CD14-positive monocyte (primary cell): ENCODE data around the gene TGIF2. TPM values are rescaled to one million over a fixed set of nuclear protein-coding genes. Genes with fewer than 3 reads are reported as not detected.

ENCODE experiments used
- DNase-seq, 3 donors: peaks; one replicate each; pipeline ENCODE4 v3.0.0-alpha.2; 2011 to 2022
- H2AFZ ChIP-seq: 2 replicates; pipeline ENCODE4 v1.6.0; 2012; ENCODE audit warnings: mild to moderate bottlenecking, low read depth, low read length, inconsistent platforms; ENCODE audit not compliant: insufficient read depth, poor library complexity, severe bottlenecking
- H3K27ac ChIP-seq, 2 donors: 1 replicate in 1 of 2; 2 replicates in 1 of 2; pipeline ENCODE4 v1.5.1; 2012 to 2013; ENCODE audit warnings: low read length in 2 of 2, control low read depth in 1 of 2, inconsistent platforms in 1 of 2, low read depth in 1 of 2, mild to moderate bottlenecking in 1 of 2
- H3K27me3 ChIP-seq, 2 donors: one replicate each; pipeline versions ENCODE4 v1.6.0 to v1.6.1; 2011 to 2013; ENCODE audit warnings: low read length in 2 of 2; ENCODE audit not compliant: control insufficient read depth in 2 of 2, insufficient read depth in 2 of 2
- H3K36me3 ChIP-seq, 2 donors: replicated peaks in 1 of 2; 1 replicate in 1 of 2; 2 replicates in 1 of 2; pipeline versions ENCODE4 v1.5.1 to v1.6.1; 2012 to 2013; ENCODE audit warnings: low read length in 2 of 2, control low read depth in 1 of 2, inconsistent platforms in 1 of 2, mild to moderate bottlenecking in 1 of 2; ENCODE audit not compliant: insufficient read depth in 2 of 2, control insufficient read depth in 1 of 2
- H3K4me1 ChIP-seq, 2 donors: 1 replicate in 1 of 2; 2 replicates in 1 of 2; pipeline versions ENCODE4 v1.5.1 to v1.6.1; 2012 to 2013; ENCODE audit warnings: low read length in 2 of 2, control low read depth in 1 of 2, inconsistent platforms in 1 of 2, mild to moderate bottlenecking in 1 of 2, moderate library complexity in 1 of 2; ENCODE audit not compliant: insufficient read depth in 2 of 2, control insufficient read depth in 1 of 2
- H3K4me2 ChIP-seq: replicated peaks from 2 replicates; pipeline ENCODE3; 2012; ENCODE audit warnings: low read length, moderate library complexity, mild to moderate bottlenecking; ENCODE audit not compliant: poor library complexity, severe bottlenecking; ENCODE audit errors: extremely low read depth
- H3K4me3 ChIP-seq, 3 experiments: fragments of 200-600 bp in 1 of 3; sonication (generic) in 1 of 3; replicated peaks in 1 of 3; 1 replicate in 2 of 3; 2 replicates in 1 of 3; pipeline ENCODE4 v1.5.1; 2011 to 2013; ENCODE audit warnings: low read length in 3 of 3, mild to moderate bottlenecking in 3 of 3, control low read depth in 2 of 3, low read depth in 2 of 3, inconsistent platforms in 1 of 3, moderate library complexity in 1 of 3
- H3K79me2 ChIP-seq: 2 replicates; pipeline ENCODE4 v1.6.0; 2012; ENCODE audit warnings: mild to moderate bottlenecking, control low read depth, inconsistent platforms, low read length, moderate library complexity; ENCODE audit not compliant: insufficient read depth
- H3K9ac ChIP-seq: 2 replicates; pipeline ENCODE4 v1.6.0; 2017; ENCODE audit warnings: low read length, mild to moderate bottlenecking; ENCODE audit not compliant: insufficient read depth, poor library complexity, severe bottlenecking
- H3K9me3 ChIP-seq, 2 donors: replicated peaks in 1 of 2; 1 replicate in 1 of 2; 2 replicates in 1 of 2; pipeline versions ENCODE4 v1.5.1 to v1.6.1; 2012 to 2013; ENCODE audit warnings: low read length in 2 of 2, control low read depth in 1 of 2; ENCODE audit not compliant: control insufficient read depth in 1 of 2, insufficient read depth in 1 of 2
- H4K20me1 ChIP-seq: 2 replicates; pipeline ENCODE4 v1.6.0; 2012; ENCODE audit warnings: mild to moderate bottlenecking, low read length, control low read depth, moderate library complexity; ENCODE audit not compliant: insufficient read depth
- H3K27ac Mint-ChIP-seq, 7 donors: one replicate each; pipeline ENCODE4 v1.8.0; 2020; ENCODE audit warnings: mild to moderate bottlenecking in 7 of 7, mixed read lengths in 7 of 7, moderate library complexity in 6 of 7, inconsistent platforms in 2 of 7
- H3K27me3 Mint-ChIP-seq, 3 donors: one replicate each; pipeline ENCODE4 v1.8.0; 2021 to 2022; ENCODE audit warnings: low read depth in 3 of 3, mild to moderate bottlenecking in 3 of 3, mixed read lengths in 3 of 3, moderate library complexity in 3 of 3, inconsistent platforms in 1 of 3
- H3K36me3 Mint-ChIP-seq, 2 donors: one replicate each; pipeline ENCODE4 v1.8.0; 2020; ENCODE audit warnings: mixed read lengths in 2 of 2, inconsistent platforms in 1 of 2, mild to moderate bottlenecking in 1 of 2
- H3K4me1 Mint-ChIP-seq: one replicate; pipeline ENCODE4 v1.8.0; 2020; ENCODE audit warnings: mild to moderate bottlenecking, mixed read lengths
- H3K4me3 Mint-ChIP-seq, 2 donors: one replicate each; pipeline ENCODE4 v1.8.0; 2020; ENCODE audit warnings: mild to moderate bottlenecking in 2 of 2, mixed read lengths in 2 of 2, moderate library complexity in 1 of 2
- H3K9me3 Mint-ChIP-seq, 7 donors: one replicate each; pipeline ENCODE4 v1.8.0; 2020 to 2022; ENCODE audit warnings: mixed read lengths in 7 of 7, mild to moderate bottlenecking in 6 of 7, moderate library complexity in 6 of 7, inconsistent platforms in 2 of 7
- WGBS: methylation state at CpG from one replicate; pipeline ENCODE4 v1.1.5; 2013; ENCODE audit warnings: missing lambda C conversion rate; ENCODE audit not compliant: insufficient coverage; 5-methylcytosine and 5-hydroxymethylcytosine counted together
- intact Hi-C, 2 donors: fragments of 100-400 bp; cut with micrococcal nuclease; formaldehyde crosslinking; loops; one replicate each; pipeline versions ENCODE4 v1.15.0 to v1.15.1; 2023
- polyA plus RNA-seq, 3 donors: library from polyadenylated mRNA; depleted of rRNA in 1 of 3; unstranded in 2 of 3; stranded (reverse) in 1 of 3; fragments of 300-500 nt in 2 of 3; fragments of >200 nt in 1 of 3; fragmentation: Illumina TruSeq in 2 of 3; gene quantifications; 1 replicate in 2 of 3; 2 replicates in 1 of 3; pipeline ENCODE4 v1.2.3, GENCODE V29; 2012 to 2021
- TF ChIP-seq, protein P1 (sequence below): fragments of 200-600 bp; IDR thresholded peaks from one replicate; pipeline ENCODE4 v1.8.0; 2022; ENCODE audit warnings: antibody characterized with exemption, mild to moderate bottlenecking

The TGIF2 gene
- polyA plus RNA-seq, 3 donors = 11.0 to 15.9 (median 12.2) TPM

- no peak overlapping the region for H3K4me3 ChIP-seq
- H3K9me3 Mint-ChIP-seq = peaks cover 0 to 1% (median 0%) of the 10 kb centered on the region in 7 donors
- intact Hi-C loops = no loop called here
- H3K4me1 ChIP-seq = no peaks in the 10 kb centered on the region
- no peak overlapping the region for H3K4me2 ChIP-seq
- H3K9me3 ChIP-seq = no peaks in the 10 kb centered on the region
- peaks cover 1 to 6% (median 5%) of the 10 kb centered on the region in 3 donors for H3K27me3 Mint-ChIP-seq
- no peak overlapping the region for H3K4me3 Mint-ChIP-seq
- H3K4me1 Mint-ChIP-seq = no peaks in the 10 kb centered on the region
- H2AFZ ChIP-seq = no peak overlapping the region
- no peaks in the 10 kb centered on the region for H3K27me3 ChIP-seq
- no peaks in the 10 kb centered on the region for H3K79me2 ChIP-seq
- TF ChIP-seq, protein P1, sequence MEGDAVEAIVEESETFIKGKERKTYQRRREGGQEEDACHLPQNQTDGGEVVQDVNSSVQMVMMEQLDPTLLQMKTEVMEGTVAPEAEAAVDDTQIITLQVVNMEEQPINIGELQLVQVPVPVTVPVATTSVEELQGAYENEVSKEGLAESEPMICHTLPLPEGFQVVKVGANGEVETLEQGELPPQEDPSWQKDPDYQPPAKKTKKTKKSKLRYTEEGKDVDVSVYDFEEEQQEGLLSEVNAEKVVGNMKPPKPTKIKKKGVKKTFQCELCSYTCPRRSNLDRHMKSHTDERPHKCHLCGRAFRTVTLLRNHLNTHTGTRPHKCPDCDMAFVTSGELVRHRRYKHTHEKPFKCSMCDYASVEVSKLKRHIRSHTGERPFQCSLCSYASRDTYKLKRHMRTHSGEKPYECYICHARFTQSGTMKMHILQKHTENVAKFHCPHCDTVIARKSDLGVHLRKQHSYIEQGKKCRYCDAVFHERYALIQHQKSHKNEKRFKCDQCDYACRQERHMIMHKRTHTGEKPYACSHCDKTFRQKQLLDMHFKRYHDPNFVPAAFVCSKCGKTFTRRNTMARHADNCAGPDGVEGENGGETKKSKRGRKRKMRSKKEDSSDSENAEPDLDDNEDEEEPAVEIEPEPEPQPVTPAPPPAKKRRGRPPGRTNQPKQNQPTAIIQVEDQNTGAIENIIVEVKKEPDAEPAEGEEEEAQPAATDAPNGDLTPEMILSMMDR = no peak
- no peaks in the 10 kb centered on the region for H4K20me1 ChIP-seq
- H3K27ac Mint-ChIP-seq = no peak overlapping the region
- no peak overlapping the region for H3K9ac ChIP-seq
- 98% methylated on average over 7 of the region's 10 CpGs for WGBS
- DNase-seq = no peak
- peaks cover 5 to 8% of the 10 kb centered on the region in 2 donors for H3K36me3 Mint-ChIP-seq
- H3K27ac ChIP-seq = no peak overlapping the region
- peaks cover 7 to 15% of the 10 kb centered on the region in 2 donors for H3K36me3 ChIP-seq
Measured at GRCh38 chr20:36532388-36532787, 41.0 kb upstream of the TGIF2 start.

- intact Hi-C loops = no loop called here
- Histone ChIP-seq H3K4me1 (no peaks in the 10 kb centered on the region), H3K4me2 (no peak overlapping the region), H2AFZ (no peak overlapping the region), H4K20me1 (no peaks in the 10 kb centered on the region), H3K9ac (no peak overlapping the region), H3K27ac (no peak overlapping the region), H3K27me3 (no peaks in the 10 kb centered on the region), H3K79me2 (no peaks in the 10 kb centered on the region), H3K9me3 (no peaks in the 10 kb centered on the region), H3K36me3 (peaks cover 2 to 11% of the 10 kb centered on the region in 2 donors), H3K4me3 (no peak overlapping the region)
- TF ChIP-seq, protein P1 = no peak
- Mint-ChIP-seq H3K27me3 (peaks cover 1 to 7% (median 6%) of the 10 kb centered on the region in 3 donors), H3K4me1 (no peaks in the 10 kb centered on the region), H3K36me3 (peaks cover under 1 to 4% of the 10 kb centered on the region in 2 donors), H3K9me3 (peaks cover 0 to 1% (median 0%) of the 10 kb centered on the region in 7 donors), H3K27ac (no peak overlapping the region), H3K4me3 (no peak overlapping the region)
- 100% methylated on average over 1 of the region's 3 CpGs for WGBS
- DNase-seq = no peak
Measured at GRCh38 chr20:36532822-36533221, 40.6 kb upstream of the TGIF2 start.
